PC-9 (cell line): ENCODE data around the gene GPR78. TPM values are rescaled to one million over a fixed set of nuclear protein-coding genes. Genes with fewer than 3 reads are reported as not detected.

Source experiments
- BruUV-seq: library from RNA; stranded (reverse); fragments of 400-500 nt; replicated peaks from 2 replicates; lab custom pipeline; 2021; lab: Mats Ljungman, UMichigan
- CTCF ChIA-PET: fragments of 300-600 bp; sonication (Branson Sonifier 250); formaldehyde crosslinking; loops from one replicate; lab custom pipeline; 2022; ENCODE audit warnings: antibody characterized with exemption; lab: Charles Lee
- POLR2A ChIA-PET: fragments of 300-600 bp; sonication (Branson Sonifier 250); formaldehyde crosslinking; loops from one replicate; lab custom pipeline; 2022; ENCODE audit warnings: antibody characterized with exemption; ENCODE audit not compliant: unreplicated experiment; lab: Charles Lee
- DNase-seq, 2 experiments: peaks; one replicate each; pipeline versions ENCODE4 v3.0.0 to v3.0.0-alpha.2; 2015 to 2022; ENCODE audit warnings: mixed read lengths in 1 of 2
- H2AFZ ChIP-seq: fragments of 200-600 bp; sonication (generic); 2 replicates; pipeline ENCODE4 v1.8.1; 2017; ENCODE audit warnings: antibody characterized with exemption
- H3F3A ChIP-seq: fragments of 200-600 bp; sonication (generic); 2 replicates; pipeline ENCODE4 v1.8.1; 2017; ENCODE audit warnings: antibody characterized with exemption, mild to moderate bottlenecking, low read depth; ENCODE audit not compliant: insufficient read depth
- H3K27ac ChIP-seq: fragments of 200-600 bp; sonication (generic); 2 replicates; pipeline ENCODE4 v1.6.1; 2016; ENCODE audit warnings: mixed run types
- H3K27me3 ChIP-seq: fragments of 200-600 bp; sonication (generic); 2 replicates; pipeline ENCODE4 v1.6.1; 2016; ENCODE audit warnings: low read depth, mixed run types; ENCODE audit not compliant: insufficient read depth
- H3K36me3 ChIP-seq: fragments of 200-600 bp; sonication (generic); 2 replicates; pipeline ENCODE4 v1.6.1; 2016; ENCODE audit warnings: low read depth, mixed run types
- H3K4me1 ChIP-seq: fragments of 200-600 bp; sonication (generic); replicated peaks from 2 replicates; pipeline ENCODE4 v1.6.1; 2016; ENCODE audit warnings: mixed run types; ENCODE audit not compliant: insufficient read depth
- H3K4me2 ChIP-seq: fragments of 200-600 bp; sonication (generic); 2 replicates; pipeline ENCODE4 v1.6.1; 2017; ENCODE audit warnings: mixed run types
- H3K4me3 ChIP-seq: fragments of 200-600 bp; sonication (generic); 2 replicates; pipeline ENCODE4 v1.6.1; 2016; ENCODE audit warnings: mixed run types
- H3K79me2 ChIP-seq: fragments of 200-600 bp; sonication (generic); 2 replicates; pipeline ENCODE4 v1.6.1; 2017; ENCODE audit warnings: low read depth, mixed run types
- H3K9me2 ChIP-seq: fragments of 200-600 bp; sonication (generic); 2 replicates; pipeline ENCODE4 v1.8.1; 2017; ENCODE audit warnings: mild to moderate bottlenecking; ENCODE audit not compliant: insufficient read depth
- H3K9me3 ChIP-seq: fragments of 200-600 bp; sonication (generic); 2 replicates; pipeline ENCODE4 v1.8.1; 2016; ENCODE audit warnings: low read depth; ENCODE audit not compliant: insufficient read depth
- H4K20me1 ChIP-seq: fragments of 200-600 bp; sonication (generic); 2 replicates; pipeline ENCODE4 v1.8.1; 2017; ENCODE audit not compliant: insufficient read depth
- EZH2 ChIP-seq: fragments of 200-600 bp; sonication (generic); IDR thresholded peaks from 2 replicates; pipeline ENCODE4 v1.8.0; 2017; ENCODE audit warnings: antibody characterized with exemption, low read depth
- intact Hi-C: fragments of 100-400 bp; cut with micrococcal nuclease; formaldehyde crosslinking; loops from one replicate; pipeline ENCODE4 v1.10.0; 2022; ENCODE audit not compliant: unreplicated experiment
- total RNA-seq: library from RNA; stranded (reverse); gene quantifications from 2 replicates; pipeline ENCODE4 v1.2.3, GENCODE V29; 2021
- TF ChIP-seq, protein P1 (sequence below): fragments of 200-600 bp; sonication (generic); conservative IDR thresholded peaks from 2 replicates; pipeline ENCODE4 v1.6.1; 2017; ENCODE audit warnings: mixed run types, antibody characterized with exemption, mild to moderate bottlenecking, moderate library complexity

The GPR78 gene
- total RNA-seq, 1 experiment from 2014 or later, result 56.6 TPM

DNA sequence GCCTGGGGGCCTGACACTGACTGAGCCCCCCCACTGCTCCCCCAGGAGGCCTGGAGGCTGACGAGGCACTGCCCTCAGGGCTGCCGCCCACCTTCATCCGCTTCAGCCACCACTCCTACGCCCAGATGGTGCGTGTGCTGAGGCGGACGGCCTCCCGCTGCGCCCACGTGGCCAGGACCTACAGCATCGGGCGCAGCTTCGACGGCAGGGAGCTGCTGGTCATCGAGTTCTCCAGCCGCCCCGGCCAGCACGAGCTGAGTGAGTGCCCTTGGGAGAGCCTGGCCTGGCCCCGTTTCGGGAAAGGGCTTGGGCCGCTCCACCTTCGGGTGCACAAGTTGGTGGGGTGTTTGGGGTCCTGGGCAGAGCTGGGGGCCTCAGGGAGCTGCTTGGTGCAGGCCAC, 23.7 kb downstream of the GPR78 start:
- H3K79me2 ChIP-seq, result no peaks in the 10 kb centered on the region
- POLR2A ChIA-PET, result no interaction called here
- H3K9me3 ChIP-seq, result no peaks in the 10 kb centered on the region
- intact Hi-C loops, result no loop called here
- no peak for DNase-seq
- no peak overlapping the region for H3K27ac ChIP-seq
- no peaks in the 10 kb centered on the region for H3K36me3 ChIP-seq
- H4K20me1 ChIP-seq, result no peaks in the 10 kb centered on the region
- no peaks in the 10 kb centered on the region for H3K9me2 ChIP-seq
- H2AFZ ChIP-seq, result no peak overlapping the region
- H3K27me3 ChIP-seq, result no peaks in the 10 kb centered on the region
- no TSS peak for BruUV-seq
- H3F3A ChIP-seq, result peaks cover 6% of the 10 kb centered on the region; the same call in 1 of the 2 replicates
- peaks cover 14% of the 10 kb centered on the region; the same call in 1 of the 2 replicates for H3K4me1 ChIP-seq
- H3K4me3 ChIP-seq, result no peak overlapping the region
- CTCF ChIA-PET, result interaction anchor here (0.5 kb wide), 1 partner anchor 12 kb away, joined by 3 read pairs; the partner anchor contains the start of gene CPZ
- no peak overlapping the region for H3K4me2 ChIP-seq
- no peak for TF ChIP-seq EZH2

DNA sequence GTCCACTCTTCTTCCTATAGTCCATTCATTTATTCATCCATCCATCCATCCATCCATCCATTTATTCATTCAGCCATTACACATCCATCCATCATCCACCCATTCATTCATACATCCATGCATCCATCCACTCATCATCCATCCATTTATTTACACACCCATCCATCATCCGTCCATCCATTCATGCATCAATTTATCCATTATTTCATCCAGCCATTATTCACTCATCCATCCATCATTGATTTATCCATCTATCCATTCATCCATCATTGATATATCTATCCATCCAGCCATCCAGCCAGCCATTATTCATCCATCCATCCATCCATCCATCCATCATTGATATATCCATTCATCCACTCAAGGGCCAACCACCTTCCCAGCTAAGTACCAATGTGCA, 25.1 kb downstream of the GPR78 start:
- CTCF ChIA-PET, result no interaction called here

DNA sequence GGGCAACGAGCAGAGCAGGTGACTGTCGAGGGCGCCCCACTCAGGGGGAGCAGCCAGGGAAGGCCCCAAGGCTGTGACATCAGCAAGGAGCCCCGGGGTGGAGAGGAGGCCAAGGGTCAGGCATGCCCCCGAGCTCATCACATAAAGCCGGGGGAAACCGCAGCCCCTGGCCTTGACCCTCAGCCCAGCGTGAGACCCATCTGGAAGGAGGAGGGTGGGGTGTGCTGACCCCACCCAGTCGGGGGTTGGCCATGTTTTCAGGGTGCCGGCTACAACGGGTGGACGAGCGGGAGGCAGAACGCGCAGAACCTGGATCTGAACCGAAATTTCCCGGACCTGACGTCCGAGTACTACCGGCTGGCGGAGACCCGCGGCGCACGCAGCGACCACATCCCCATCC, 26.3 kb downstream of the GPR78 start:
- Histone ChIP-seq H3K79me2 (no peaks in the 10 kb centered on the region), H3K4me3 (no peak overlapping the region), H4K20me1 (no peaks in the 10 kb centered on the region), H3K4me2 (no peak overlapping the region), H3K36me3 (no peaks in the 10 kb centered on the region), H3K27ac (no peak overlapping the region), H3K9me2 (no peaks in the 10 kb centered on the region), H3K9me3 (no peaks in the 10 kb centered on the region), H2AFZ (no peak overlapping the region), H3F3A (no peaks in the 10 kb centered on the region), H3K27me3 (no peaks in the 10 kb centered on the region), H3K4me1 (no peaks in the 10 kb centered on the region)
- intact Hi-C loops, result no loop called here
- CTCF ChIA-PET, result no interaction called here
- POLR2A ChIA-PET, result no interaction called here
- no peak for DNase-seq
- TF ChIP-seq EZH2, result no peak
- TF ChIP-seq, protein P1, sequence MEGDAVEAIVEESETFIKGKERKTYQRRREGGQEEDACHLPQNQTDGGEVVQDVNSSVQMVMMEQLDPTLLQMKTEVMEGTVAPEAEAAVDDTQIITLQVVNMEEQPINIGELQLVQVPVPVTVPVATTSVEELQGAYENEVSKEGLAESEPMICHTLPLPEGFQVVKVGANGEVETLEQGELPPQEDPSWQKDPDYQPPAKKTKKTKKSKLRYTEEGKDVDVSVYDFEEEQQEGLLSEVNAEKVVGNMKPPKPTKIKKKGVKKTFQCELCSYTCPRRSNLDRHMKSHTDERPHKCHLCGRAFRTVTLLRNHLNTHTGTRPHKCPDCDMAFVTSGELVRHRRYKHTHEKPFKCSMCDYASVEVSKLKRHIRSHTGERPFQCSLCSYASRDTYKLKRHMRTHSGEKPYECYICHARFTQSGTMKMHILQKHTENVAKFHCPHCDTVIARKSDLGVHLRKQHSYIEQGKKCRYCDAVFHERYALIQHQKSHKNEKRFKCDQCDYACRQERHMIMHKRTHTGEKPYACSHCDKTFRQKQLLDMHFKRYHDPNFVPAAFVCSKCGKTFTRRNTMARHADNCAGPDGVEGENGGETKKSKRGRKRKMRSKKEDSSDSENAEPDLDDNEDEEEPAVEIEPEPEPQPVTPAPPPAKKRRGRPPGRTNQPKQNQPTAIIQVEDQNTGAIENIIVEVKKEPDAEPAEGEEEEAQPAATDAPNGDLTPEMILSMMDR, result no peak
- no TSS peak for BruUV-seq

More for the DNA sequence above, 25.1 kb downstream of the GPR78 start:
- Histone ChIP-seq H3K27ac (no peak overlapping the region), H2AFZ (no peak overlapping the region), H3K4me2 (no peak overlapping the region), H3K79me2 (no peaks in the 10 kb centered on the region), H4K20me1 (no peaks in the 10 kb centered on the region), H3K9me2 (no peaks in the 10 kb centered on the region), H3K4me3 (no peak overlapping the region), H3K36me3 (no peaks in the 10 kb centered on the region), H3K4me1 (peaks cover under 1% of the 10 kb centered on the region; the same call in 1 of the 2 replicates), H3K27me3 (no peaks in the 10 kb centered on the region), H3F3A (no peaks in the 10 kb centered on the region), H3K9me3 (no peaks in the 10 kb centered on the region)
- POLR2A ChIA-PET, result no interaction called here
- no peak for TF ChIP-seq EZH2
- TF ChIP-seq, protein P1, result no peak
- no peak for DNase-seq
- no TSS peak for BruUV-seq
- intact Hi-C loops, result no loop called here

DNA sequence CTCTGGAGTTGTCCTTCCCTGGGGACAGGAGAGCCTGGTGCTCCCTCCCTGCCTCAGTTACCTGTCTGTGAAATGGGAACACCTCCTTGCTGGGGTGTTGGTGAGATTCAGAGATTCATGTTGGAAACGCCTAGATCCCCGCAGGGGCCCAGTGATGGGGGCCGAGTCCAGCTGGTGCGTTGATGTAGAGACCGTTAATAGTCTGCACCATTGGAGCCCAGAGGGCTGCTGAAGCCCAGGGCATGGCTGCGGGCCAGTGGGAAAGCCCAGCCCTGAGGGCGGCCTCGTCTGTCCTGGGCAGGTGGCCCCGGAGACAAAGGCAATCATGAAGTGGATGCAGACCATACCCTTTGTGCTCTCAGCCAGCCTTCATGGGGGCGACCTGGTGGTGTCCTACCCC, 26.8 kb downstream of the GPR78 start:
- BruUV-seq, result no TSS peak
- TF ChIP-seq, protein P1, result no peak
- no peak for TF ChIP-seq EZH2
- Histone ChIP-seq H3K27me3 (no peaks in the 10 kb centered on the region), H3K4me1 (no peaks in the 10 kb centered on the region), H3F3A (no peaks in the 10 kb centered on the region), H3K4me2 (no peak overlapping the region), H3K9me2 (no peaks in the 10 kb centered on the region), H2AFZ (no peak overlapping the region), H3K79me2 (no peaks in the 10 kb centered on the region), H4K20me1 (no peaks in the 10 kb centered on the region), H3K9me3 (no peaks in the 10 kb centered on the region), H3K4me3 (no peak overlapping the region), H3K27ac (no peak overlapping the region), H3K36me3 (no peaks in the 10 kb centered on the region)
- no peak for DNase-seq
- ChIA-PET POLR2A (no interaction called here), CTCF (interaction anchor here (0.5 kb wide), 1 partner anchor 54 kb away, joined by 3 read pairs; no protein-coding TSS in a partner anchor)
- intact Hi-C loops, result no loop called here
